NCI-H345 treated with DMSO at 0.1 percent for 48 hours (cell line): ENCODE data around the gene HLA-A.

ENCODE experiments used
- DNase-seq: peaks from one replicate; lab custom pipeline; 2025; ENCODE audit not compliant: unreplicated experiment; lab: John Stamatoyannopoulos, UW

HLA-A gene

DNA sequence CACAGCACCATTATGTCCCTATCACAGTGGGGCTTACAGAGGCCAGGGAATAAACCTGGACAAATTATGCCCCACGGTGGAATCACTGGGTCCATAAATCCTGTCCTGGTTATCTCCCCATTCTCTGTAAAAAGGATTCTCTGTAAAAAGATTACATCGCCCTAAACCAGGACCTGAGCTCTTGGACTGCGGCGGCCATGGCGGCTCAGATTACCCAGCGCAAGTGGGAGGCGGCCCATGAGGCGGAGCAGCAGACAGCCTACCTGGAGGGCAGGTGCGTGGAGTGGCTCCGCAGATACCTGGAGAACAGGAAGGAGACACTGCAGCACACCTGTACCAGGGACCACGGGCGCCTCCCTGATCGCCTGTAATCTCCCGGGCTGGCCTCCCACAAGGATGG is 8.4 kb upstream of the HLA-A start:
- DNase-seq, result no peak

DNA sequence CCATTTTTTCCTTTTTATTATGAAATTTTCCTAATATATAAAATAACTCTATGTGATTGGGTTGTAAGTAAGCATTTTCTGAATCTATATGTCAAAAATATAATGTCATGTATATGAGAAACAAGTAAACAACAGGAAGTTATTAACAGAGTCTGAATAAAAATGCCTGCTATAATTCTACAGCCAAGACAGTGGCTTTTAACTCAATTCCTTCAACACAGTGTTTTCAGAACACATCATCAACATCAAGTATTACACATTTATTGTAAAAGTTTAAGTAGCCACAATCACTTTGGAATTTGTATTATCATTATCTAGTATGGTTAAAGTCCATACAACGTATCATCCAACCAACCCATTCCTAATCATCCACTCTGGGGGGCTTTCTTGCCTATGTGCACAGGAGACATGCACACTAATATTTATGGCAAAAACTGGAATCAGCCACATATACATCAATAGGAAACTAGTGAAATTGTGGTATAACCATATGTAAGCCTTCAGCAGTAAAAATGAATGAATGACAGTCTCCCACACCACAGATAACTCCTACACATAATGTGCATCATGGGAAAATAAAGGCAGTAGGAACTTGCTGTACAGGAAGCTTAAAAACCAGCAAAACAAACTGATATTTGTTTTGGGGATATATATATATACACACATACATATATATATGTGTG is 6.9 kb upstream of the HLA-A start:
- DNase-seq, result no peak

DNA sequence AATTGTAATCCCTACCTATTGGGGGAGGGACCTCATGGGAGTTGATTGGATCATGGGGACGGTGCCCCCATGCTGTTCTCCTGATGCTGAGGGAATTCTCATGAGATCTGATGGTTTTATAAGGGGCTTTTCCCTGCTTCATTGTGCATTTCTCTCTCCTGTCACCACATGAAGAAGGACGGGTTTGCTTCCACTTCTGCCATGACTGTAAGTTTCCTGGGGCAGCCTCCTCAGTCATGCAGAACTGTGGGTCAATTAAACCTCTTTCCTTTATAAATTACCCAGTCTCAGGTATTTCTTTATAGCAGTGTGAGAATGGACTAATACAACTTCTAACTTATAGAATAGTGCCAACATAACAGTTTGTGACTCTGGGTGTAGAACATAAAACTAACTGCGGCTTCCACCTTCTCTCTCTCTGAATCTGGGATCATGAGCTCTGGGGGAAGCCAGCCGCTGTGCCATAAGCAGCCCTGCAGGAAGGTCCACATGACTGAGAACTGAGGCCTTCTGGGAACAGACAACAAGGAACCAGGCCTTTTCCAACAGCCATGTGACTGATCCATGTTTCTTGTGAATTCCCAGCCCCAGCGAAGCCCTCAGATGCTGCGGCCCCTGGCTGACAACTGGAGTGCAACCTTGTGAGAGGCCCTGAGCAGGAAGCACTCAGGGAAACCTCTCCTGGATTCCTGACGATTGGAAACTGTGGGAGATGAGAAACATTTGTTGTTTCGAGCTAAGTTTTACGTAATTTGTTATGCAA is 3.4 kb upstream of the HLA-A start:
- DNase-seq, result no peak

DNA sequence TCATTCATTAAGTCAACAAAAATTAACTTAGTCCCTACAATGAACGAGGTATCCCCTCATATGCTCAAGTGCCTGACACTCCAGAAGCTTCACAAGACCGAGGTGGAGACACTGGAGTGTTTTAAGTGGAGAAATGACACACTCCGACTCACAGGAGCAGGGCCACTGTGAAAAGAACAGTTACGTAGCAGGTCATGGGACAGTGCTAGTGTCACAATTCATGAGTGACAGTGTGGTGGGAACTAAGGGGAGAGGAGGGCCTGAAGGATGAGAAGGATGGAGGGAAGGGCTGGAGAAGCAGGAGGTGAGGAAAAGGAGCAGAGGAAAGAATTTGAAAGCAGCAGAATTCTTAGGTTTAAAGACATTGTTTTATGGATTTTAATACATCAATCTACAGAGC is 1.3 kb upstream of the HLA-A start:
- DNase-seq, result no peak

DNA sequence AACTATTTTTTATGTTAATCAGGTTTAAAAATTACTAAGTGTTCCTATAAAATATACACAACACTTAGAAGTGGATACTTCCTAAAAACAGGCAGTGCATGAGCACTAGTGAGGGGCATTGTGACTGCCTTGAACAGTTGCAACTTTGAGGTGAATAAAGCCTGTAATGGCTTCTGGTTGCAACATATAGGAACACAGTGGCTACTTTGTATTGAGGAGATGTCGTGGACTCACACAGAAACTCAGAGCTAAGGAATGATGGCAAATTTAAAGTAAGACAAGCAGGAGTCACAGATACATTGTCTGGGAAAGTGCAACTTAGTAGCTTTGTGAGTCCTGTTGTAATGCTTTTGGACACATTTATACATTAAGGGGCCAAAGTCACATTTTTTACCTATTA is 861 bp upstream of the HLA-A start:
- DNase-seq, result no peak

DNA sequence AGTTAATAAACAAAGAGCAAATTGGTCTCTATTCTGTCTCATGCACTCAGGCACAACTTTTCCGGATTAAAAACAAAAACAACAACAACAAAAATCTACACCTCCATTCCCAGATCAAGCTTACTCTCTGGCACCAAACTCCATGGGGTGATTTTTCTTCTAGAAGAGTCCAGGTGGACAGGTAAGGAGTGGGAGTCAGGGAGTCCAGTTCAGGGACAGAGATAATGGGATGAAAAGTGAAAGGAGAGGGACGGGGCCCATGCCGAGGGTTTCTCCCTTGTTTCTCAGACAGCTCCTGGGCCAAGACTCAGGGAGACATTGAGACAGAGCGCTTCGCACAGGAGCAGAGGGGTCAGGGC is 437 bp upstream of the HLA-A start:
- DNase-seq, result no peak

DNA sequence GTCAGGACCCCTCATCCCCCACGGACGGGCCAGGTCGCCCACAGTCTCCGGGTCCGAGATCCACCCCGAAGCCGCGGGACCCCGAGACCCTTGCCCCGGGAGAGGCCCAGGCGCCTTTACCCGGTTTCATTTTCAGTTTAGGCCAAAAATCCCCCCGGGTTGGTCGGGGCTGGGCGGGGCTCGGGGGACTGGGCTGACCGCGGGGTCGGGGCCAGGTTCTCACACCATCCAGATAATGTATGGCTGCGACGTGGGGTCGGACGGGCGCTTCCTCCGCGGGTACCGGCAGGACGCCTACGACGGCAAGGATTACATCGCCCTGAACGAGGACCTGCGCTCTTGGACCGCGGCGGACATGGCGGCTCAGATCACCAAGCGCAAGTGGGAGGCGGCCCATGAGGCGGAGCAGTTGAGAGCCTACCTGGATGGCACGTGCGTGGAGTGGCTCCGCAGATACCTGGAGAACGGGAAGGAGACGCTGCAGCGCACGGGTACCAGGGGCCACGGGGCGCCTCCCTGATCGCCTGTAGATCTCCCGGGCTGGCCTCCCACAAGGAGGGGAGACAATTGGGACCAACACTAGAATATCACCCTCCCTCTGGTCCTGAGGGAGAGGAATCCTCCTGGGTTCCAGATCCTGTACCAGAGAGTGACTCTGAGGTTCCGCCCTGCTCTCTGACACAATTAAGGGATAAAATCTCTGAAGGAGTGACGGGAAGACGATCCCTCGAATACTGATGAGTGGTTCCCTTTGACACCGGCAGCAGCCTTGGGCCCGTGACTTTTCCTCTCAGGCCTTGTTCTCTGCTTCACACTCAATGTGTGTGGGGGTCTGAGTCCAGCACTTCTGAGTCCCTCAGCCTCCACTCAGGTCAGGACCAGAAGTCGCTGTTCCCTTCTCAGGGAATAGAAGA is 978 bp downstream of the HLA-A start:
- no peak for DNase-seq

DNA sequence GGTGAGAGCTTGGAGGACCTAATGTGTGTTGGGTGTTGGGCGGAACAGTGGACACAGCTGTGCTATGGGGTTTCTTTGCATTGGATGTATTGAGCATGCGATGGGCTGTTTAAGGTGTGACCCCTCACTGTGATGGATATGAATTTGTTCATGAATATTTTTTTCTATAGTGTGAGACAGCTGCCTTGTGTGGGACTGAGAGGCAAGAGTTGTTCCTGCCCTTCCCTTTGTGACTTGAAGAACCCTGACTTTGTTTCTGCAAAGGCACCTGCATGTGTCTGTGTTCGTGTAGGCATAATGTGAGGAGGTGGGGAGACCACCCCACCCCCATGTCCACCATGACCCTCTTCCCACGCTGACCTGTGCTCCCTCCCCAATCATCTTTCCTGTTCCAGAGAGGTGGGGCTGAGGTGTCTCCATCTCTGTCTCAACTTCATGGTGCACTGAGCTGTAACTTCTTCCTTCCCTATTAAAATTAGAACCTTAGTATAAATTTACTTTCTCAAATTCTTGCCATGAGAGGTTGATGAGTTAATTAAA is 3.0 kb downstream of the HLA-A start:
- no peak for DNase-seq

DNA sequence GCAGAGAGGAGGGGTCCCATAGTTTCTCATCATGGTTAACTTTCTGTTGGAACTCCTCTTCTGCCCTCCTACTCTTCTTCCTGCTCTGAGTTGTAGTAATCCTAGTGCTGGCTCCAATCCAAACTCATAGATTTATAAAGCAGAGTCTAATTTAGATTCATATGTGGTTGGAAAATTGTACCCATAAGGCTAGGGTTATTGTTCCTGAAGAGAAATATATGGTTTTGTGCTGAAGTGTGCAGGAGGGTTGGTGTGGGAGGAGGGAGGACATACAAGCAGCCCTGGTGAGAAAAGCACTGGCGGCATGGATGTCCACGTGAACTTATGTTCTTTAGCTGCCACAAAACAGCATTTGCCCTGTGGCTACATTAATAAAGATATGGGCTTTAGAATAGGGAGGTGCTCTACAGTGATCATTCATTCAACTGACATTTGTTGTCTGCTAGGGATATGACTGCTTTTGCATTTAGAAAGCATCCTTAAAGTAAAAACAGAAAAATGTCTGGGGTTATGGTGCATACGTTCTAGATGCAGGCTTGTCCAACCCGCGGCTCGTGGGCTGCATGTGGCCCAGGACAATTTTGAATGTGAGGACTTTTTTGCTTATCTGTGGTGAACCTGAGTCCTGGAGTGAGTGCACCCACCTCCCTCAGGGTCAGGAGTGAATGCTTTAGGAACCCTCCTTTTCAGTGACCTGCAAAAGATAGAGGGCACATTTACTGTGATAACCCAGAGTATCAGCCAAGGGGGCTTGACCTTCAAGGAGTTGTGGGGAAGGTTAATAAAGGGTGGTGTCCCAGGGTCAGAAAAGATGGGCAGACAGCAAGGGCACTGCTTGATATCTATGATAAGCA is 4.1 kb downstream of the HLA-A start:
- DNase-seq, result no peak

DNA sequence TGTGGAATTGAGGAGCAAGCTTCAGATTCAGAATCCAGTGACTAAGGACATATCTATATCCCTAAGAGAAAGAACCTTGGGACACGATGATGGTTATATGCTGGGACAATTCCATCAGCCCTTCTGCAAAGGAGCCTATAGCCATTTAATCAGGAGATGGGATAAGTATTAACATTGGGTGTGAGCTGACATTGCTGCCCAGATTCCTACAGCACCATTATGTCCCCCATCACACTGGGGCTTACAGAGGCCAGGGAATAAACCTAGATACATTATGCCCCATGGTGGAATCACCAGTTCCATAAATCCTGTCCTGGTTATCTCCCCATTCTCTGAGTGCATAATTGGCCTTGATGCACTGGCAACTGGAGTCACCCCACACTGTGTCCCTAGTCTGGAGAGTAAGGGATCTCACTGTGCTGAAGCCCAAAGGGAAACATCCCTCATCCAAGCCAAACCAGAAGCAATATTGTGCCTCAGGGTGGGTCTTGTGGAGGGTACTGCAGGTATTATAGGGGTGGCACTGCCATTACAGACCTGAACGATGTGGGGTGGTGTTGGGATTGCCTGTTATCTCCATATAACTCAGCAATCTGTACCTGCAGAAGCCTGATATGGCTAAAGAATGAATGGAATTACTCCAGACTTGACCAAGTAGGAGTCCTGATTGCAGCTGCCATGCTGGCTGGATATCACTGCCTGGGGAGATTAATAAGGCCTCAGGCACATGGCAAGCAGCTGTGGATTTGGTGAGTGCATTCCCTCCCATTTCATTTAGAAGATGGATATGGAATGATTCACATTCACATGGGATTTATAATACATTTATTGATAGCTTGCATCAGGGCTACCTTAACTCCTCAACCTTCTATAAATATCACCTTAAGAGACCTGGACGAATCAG is 5.0 kb downstream of the HLA-A start:
- DNase-seq, result no peak

DNA sequence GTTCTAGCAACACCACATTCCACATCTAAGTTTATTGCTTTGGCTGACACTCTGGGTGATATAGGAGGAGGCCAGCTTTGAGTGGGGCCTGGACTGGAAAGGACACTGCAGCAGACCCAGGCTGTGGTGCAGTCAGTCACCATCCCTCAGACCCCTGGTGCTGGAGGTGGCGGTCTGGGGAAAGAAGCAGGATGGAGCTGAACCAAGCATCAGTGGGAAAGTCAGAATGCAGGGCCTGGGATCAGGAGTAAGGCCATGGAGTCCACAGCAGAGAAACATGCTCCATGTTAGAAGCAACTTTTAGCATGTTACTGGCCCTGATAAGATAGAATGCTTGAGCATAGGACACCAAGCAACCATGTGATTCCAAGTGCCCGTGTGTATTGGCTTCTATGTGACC is 5.9 kb downstream of the HLA-A start:
- no peak for DNase-seq

DNA sequence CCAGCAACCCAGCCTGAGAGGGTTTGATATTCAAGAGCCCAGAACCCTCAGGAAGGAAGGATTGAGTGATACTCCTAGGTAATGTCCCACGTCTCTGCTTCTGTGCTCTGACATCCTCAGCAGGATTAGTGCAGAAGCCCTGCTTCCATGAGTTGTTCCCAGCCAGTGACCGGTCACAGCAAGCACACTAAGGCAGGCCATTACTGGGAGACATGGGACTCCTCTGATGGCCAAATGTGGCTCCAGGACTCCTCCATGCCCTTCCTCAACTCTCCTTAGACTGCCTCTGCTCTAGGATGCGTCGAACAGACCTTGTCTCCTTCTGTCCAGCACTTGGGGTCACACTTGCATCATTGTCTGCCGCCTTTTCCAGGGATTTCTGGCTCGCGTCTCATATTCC is 7.6 kb downstream of the HLA-A start:
- no peak for DNase-seq

DNA sequence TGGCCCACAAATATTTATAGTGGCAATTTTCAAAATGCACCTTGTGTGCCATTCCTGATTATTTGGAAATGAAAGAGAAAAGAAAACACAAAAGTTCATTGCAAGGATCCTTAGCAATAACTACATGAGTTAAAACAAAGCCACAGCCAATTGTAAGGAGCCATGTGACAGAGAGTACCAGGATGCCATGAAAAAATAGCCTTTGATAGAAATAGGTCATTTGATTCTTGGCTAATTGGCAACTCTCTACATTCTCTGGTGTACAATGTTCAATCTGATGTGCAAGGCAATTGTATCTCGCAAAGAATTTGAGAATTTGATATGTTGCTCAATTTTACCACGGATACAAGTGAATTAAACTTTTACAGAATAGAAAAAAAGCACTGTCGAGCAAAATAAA is 9.6 kb downstream of the HLA-A start:
- no peak for DNase-seq

DNA sequence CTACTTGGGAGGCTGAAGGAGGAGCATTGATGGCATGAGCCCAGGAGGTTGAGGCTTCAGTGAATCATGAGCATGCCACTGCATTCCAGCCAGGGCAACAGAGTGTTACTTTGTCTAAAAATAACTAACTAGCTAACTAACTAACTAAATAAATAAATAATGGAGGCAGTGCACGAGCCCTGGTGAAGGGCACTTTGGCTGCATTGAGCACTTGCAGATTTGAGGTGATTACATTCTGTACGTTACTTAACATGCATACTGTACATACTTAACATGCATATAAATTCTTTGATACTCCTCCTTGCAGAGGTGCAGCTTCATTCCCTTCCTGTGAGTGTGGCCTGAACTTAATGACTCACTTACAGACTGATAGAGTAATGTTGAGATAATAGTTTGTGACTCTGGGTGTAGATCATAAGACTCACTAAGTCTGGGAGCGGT is 10.7 kb downstream of the HLA-A start:
- no peak for DNase-seq

DNA sequence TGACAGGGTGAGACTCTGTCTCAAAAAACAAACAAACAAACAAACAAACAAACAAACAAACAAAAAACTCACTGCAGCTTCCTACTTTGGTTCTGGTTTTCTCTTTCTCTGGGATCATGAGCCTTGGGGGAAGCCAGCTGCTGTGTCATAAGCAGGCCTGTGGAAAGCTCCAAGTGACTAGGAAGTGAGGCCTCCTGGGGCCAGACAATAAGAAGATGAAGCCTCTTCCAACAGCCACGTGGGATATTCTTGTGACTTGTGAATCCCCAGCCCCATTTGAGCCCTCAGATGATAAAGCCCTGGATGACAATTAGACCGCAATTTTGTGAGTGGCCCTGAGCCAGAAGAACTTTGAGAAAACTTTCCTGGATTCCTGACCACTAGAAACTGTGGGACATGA is 11.4 kb downstream of the HLA-A start:
- DNase-seq, result no peak

DNA sequence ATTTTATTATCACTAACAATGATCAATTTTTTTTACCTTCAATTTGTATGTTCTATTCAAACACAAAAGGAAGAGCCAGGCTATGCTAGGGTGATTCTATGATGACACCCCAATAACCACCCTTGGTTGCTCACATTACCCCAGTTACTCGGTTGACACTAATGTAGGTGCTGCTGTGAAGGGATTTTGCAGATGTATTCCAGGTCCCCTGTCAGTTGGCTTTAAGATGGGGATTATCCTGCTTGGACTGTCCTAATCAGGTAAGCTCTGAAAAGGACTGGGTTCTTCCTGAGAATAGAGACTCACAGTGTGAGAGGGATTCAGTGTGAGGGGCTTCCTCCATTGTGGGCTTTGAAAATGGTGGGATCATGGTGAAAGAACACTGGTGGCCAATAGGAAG is 11.9 kb downstream of the HLA-A start:
- no peak for DNase-seq

DNA sequence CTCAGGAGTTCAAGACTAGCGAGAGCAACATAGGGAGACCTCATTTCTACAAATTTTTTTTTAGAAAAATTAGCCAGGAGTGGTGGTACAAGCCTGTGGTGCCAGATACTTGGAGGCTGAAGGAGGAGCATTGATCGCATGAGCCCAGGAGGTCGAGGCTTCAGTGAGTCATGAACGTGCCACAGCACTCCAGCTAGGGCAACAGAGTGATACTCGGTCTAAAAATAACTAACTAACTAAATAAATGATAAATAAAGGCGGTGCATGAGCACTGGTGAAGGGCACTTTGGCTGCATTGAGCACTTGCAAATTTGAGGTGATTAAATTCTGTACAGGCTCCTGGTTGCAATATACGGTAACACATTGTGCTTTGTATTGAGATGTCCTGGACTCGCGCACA is 13.5 kb downstream of the HLA-A start:
- no peak for DNase-seq

DNA sequence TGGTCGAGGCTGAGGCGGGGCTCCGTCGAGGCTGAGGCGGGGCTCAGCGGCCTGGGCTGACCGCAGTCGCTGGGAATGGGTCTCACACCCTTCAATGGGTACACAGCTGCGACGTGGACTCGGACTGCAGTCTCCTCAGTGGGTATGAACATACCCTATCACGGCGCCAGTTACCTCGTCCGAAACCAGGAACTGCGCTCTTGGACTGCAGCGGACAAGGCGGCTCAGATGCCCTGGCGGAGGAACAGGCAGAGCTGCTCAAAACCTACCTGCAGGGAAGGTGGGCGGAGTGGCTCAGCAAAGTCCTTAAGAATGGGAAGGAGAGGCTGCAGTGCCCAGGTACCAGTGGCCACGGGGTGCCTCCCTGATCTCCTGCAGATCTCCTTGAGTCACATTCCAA is 14.2 kb downstream of the HLA-A start:
- no peak for DNase-seq

DNA sequence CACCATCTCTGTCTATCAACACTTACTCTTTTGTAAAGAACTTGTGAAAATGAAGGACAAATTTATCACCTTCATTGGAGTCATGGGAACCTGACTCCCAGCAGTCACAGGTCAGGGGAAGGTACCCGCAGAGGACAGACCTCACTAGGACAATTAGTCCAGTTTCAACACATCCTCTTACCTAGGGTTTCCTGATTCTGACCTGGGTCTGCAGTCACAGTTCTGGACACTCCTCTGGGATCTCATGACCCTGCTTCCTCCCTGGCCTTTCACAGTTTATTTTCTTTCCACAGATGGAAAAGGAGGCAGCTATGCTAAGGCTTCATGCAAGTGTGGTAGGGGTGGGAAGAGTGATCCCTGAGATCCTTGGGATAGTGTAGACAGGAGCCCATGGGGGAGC is 15.7 kb downstream of the HLA-A start:
- no peak for DNase-seq

DNA sequence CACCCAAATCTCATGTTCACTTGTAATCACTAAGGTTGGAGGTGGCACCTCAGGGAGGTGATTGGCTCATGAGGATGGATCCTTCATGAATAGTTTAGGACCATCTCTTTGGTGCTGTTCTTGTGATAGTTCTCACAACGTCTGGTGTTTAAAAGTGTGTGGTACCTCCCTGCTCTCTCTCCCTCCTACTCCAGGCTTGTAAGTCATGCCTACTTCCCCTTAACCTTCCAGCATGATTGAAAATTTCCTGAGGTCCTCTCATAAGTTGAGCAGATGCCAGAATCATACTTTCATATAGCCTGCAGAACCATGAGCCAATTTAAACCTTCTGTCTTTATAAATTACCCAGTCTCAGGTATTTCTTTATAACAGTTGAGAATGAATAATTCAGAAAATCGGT is 16.6 kb downstream of the HLA-A start:
- no peak for DNase-seq
